MM.1S (cell line): Measurements from ENCODE around the gene HIPK2.

Source experiments
- DNase-seq: peaks from one replicate; pipeline ENCODE4 v3.0.0-alpha.2; 2015
- H2AFZ ChIP-seq: fragments of 300-600 bp; sonication (generic); 2 replicates; pipeline ENCODE4 v1.6.0; 2016; ENCODE audit warnings: antibody characterized with exemption, low read length
- H3F3A ChIP-seq: fragments of 300-600 bp; sonication (generic); 2 replicates; pipeline ENCODE4 v1.6.1; 2016; ENCODE audit warnings: mild to moderate bottlenecking, antibody characterized with exemption, low read length, moderate library complexity, mixed read lengths; ENCODE audit not compliant: insufficient read depth
- H3K27ac ChIP-seq: fragments of 300-600 bp; sonication (generic); 2 replicates; pipeline ENCODE4 v1.5.1; 2016; ENCODE audit warnings: mild to moderate bottlenecking, low read length
- H3K27me3 ChIP-seq: fragments of 300-600 bp; sonication (generic); replicated peaks from 2 replicates; pipeline ENCODE4 v1.6.0; 2016; ENCODE audit warnings: low read length; ENCODE audit not compliant: insufficient read depth
- H3K36me3 ChIP-seq: fragments of 300-600 bp; sonication (generic); replicated peaks from 2 replicates; pipeline ENCODE4 v1.6.1; 2016; ENCODE audit warnings: mild to moderate bottlenecking, low read length, mixed read lengths; ENCODE audit not compliant: insufficient read depth
- H3K4me1 ChIP-seq: fragments of 300-600 bp; sonication (generic); 2 replicates; pipeline ENCODE4 v1.6.1; 2016; ENCODE audit warnings: low read length, mixed read lengths
- H3K4me2 ChIP-seq: fragments of 300-600 bp; sonication (generic); 2 replicates; pipeline ENCODE4 v1.6.0; 2016; ENCODE audit warnings: low read depth, low read length
- H3K4me3 ChIP-seq: fragments of 300-600 bp; sonication (generic); 2 replicates; pipeline ENCODE4 v1.5.1; 2016; ENCODE audit warnings: low read length, mixed read lengths
- H3K79me2 ChIP-seq: fragments of 300-600 bp; sonication (generic); 2 replicates; pipeline ENCODE4 v1.6.1; 2016; ENCODE audit warnings: mixed run types, low read length, mixed read lengths
- H3K9ac ChIP-seq: fragments of 300-600 bp; sonication (generic); 2 replicates; pipeline ENCODE4 v1.6.1; 2016; ENCODE audit warnings: low read length, mixed read lengths
- H3K9me2 ChIP-seq: fragments of 300-600 bp; sonication (generic); replicated peaks from 2 replicates; pipeline ENCODE4 v1.6.1; 2016; ENCODE audit warnings: mild to moderate bottlenecking, low read length, mixed read lengths; ENCODE audit not compliant: insufficient read depth
- H3K9me3 ChIP-seq: fragments of 300-600 bp; sonication (generic); replicated peaks from 2 replicates; pipeline ENCODE4 v1.6.1; 2016; ENCODE audit warnings: mild to moderate bottlenecking, low read length, mixed read lengths; ENCODE audit not compliant: insufficient read depth
- H4K20me1 ChIP-seq: fragments of 300-600 bp; sonication (generic); 2 replicates; pipeline ENCODE4 v1.6.1; 2016; ENCODE audit warnings: mild to moderate bottlenecking, low read length, moderate library complexity, mixed read lengths; ENCODE audit not compliant: insufficient read depth
- EZH2 ChIP-seq: fragments of 300-600 bp; sonication (generic); optimal IDR thresholded peaks from 2 replicates; pipeline ENCODE3; 2017; ENCODE audit warnings: low read depth, mild to moderate bottlenecking, antibody characterized with exemption, low read length, mixed read lengths
- EZH2phosphoT487 ChIP-seq: fragments of 300-600 bp; sonication (generic); IDR thresholded peaks from 2 replicates; pipeline ENCODE4 v1.6.1; 2018; ENCODE audit warnings: antibody characterized with exemption, low read length
- TF ChIP-seq, protein P1 (sequence below): fragments of 300-600 bp; sonication (generic); IDR thresholded peaks from 2 replicates; pipeline ENCODE4 v1.5.1; 2016; ENCODE audit warnings: antibody characterized with exemption, low read length, mixed read lengths

The HIPK2 gene

DNA sequence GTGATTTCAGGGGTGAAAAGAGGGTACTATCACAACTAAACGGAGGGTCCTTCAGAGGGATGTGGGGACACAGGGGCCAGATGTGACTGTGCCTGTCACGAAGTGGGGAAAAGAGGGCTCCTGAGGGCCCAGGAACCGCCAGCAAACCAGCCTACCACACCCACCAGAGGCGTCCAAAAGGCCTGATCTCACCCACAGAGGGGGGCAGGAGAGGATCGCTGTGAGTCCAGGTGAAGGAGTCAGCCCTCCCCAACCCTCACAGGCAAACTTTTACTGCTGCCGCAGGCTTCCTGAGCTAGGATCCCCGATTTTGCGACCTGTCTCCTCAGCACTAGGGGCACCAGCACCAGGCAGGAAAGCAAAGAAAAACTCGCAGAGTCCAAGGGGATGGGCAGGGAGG lies 64.7 kb downstream of the HIPK2 start:
- H3K4me1 ChIP-seq, result no peaks in the 10 kb centered on the region
- no peak overlapping the region for H3K9ac ChIP-seq

DNA sequence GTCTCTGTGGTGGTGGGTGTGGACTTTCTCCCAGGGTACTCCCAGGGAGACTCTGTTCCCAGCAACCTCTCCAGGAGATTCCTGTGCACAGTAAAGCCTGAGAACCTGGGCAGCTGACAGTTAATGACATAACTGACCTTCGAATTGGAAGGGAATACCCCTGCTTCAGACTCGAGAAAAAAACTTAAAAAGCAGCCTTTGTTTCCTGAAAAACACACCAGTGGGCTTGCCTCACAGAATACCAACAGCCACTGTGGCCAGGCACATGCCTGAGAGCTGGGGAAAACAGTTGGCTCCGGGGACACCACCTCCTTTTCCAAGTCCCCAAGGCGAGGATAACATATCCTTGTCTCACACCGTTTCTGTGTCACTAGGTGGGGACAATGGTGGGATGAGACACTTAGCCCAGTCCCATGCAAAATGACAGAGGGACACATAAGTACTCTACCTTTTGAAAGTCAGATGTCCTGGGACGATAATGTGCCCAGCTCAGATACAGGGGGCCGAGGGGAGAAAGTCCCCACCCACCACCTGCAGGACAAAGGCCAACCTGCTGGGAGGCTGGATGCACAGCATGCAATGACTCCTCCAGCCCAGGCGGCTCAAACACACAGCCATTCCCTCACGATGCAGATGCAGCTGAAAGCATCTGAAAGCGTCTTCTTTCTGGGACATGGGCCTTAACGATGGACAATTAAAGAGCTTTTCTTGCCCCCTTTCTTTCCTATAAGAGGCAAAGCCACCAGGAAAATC lies 65.6 kb downstream of the HIPK2 start:
- Histone ChIP-seq H3K27ac (no peak overlapping the region), H3K9me2 (no peaks in the 10 kb centered on the region), H2AFZ (no peak overlapping the region), H3K9ac (no peak overlapping the region), H3K27me3 (no peaks in the 10 kb centered on the region), H3K79me2 (peaks cover 8% of the 10 kb centered on the region), H3F3A (no peaks in the 10 kb centered on the region), H3K36me3 (peaks cover 7% of the 10 kb centered on the region; the same call in 1 of the 2 replicates), H3K4me3 (no peak overlapping the region), H3K4me1 (no peaks in the 10 kb centered on the region), H3K9me3 (no peaks in the 10 kb centered on the region), H3K4me2 (no peak overlapping the region), H4K20me1 (no peaks in the 10 kb centered on the region)
- DNase-seq, result no peak
- no peak for TF ChIP-seq EZH2
- TF ChIP-seq, protein P1, sequence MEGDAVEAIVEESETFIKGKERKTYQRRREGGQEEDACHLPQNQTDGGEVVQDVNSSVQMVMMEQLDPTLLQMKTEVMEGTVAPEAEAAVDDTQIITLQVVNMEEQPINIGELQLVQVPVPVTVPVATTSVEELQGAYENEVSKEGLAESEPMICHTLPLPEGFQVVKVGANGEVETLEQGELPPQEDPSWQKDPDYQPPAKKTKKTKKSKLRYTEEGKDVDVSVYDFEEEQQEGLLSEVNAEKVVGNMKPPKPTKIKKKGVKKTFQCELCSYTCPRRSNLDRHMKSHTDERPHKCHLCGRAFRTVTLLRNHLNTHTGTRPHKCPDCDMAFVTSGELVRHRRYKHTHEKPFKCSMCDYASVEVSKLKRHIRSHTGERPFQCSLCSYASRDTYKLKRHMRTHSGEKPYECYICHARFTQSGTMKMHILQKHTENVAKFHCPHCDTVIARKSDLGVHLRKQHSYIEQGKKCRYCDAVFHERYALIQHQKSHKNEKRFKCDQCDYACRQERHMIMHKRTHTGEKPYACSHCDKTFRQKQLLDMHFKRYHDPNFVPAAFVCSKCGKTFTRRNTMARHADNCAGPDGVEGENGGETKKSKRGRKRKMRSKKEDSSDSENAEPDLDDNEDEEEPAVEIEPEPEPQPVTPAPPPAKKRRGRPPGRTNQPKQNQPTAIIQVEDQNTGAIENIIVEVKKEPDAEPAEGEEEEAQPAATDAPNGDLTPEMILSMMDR, result no peak
- TF ChIP-seq EZH2phosphoT487, result no peak

More for the DNA sequence above, 64.7 kb downstream of the HIPK2 start:
- TF ChIP-seq, protein P1, result no peak
- TF ChIP-seq EZH2phosphoT487 (no peak), EZH2 (no peak)
- Histone ChIP-seq H3F3A (no peaks in the 10 kb centered on the region), H3K27ac (no peak overlapping the region), H3K36me3 (peaks cover 7% of the 10 kb centered on the region; the same call in 1 of the 2 replicates), H3K4me2 (no peak overlapping the region), H3K79me2 (peaks cover 12% of the 10 kb centered on the region), H3K4me3 (no peak overlapping the region), H4K20me1 (no peaks in the 10 kb centered on the region), H3K9me3 (no peaks in the 10 kb centered on the region), H3K9me2 (no peaks in the 10 kb centered on the region), H3K27me3 (no peaks in the 10 kb centered on the region), H2AFZ (no peak overlapping the region)
- no peak for DNase-seq

DNA sequence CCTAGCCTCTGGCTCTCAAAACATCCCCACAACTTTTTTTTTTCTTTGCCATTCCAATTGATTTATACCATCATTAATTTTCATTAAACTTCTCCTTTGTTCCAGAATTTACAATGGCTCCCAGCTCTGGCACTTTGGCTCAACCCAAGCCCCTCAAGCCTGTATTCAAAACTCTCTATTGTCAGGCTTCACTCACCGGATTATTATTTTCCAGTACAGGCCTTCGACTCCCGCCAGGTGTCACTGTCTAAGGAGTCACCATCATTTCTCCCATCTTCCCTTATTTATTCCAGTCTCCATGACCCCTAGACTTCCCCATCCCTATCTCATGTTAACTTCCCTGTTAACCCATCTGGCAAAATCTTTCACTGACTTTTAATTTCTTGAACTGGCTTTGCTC lies 67.8 kb downstream of the HIPK2 start:
- Histone ChIP-seq H3K79me2 (peaks cover 7% of the 10 kb centered on the region), H3K27me3 (no peaks in the 10 kb centered on the region), H3K4me2 (no peak overlapping the region), H3K4me3 (no peak overlapping the region), H2AFZ (no peak overlapping the region), H3K4me1 (no peaks in the 10 kb centered on the region), H3K9me3 (no peaks in the 10 kb centered on the region), H3K36me3 (no peaks in the 10 kb centered on the region), H3F3A (no peaks in the 10 kb centered on the region), H3K9me2 (no peaks in the 10 kb centered on the region), H3K9ac (no peak overlapping the region), H4K20me1 (no peaks in the 10 kb centered on the region), H3K27ac (no peak overlapping the region)
- TF ChIP-seq, protein P1, result no peak
- TF ChIP-seq EZH2 (no peak), EZH2phosphoT487 (no peak)
- no peak for DNase-seq
